GM12801 (cell line): ENCODE measurements around the gene BTNL8.

Source experiments
- CTCF ChIP-seq: IDR thresholded peaks from one replicate; pipeline ENCODE4 v1.5.1; 2011; ENCODE audit warnings: control low read depth; ENCODE audit not compliant: insufficient read length; ENCODE audit errors: extremely low read depth

Gene BTNL8

GRCh38 chr5:180950291-180950949, 51.5 kb downstream of the BTNL8 start:
- TF ChIP-seq CTCF: no peak

- no peak for TF ChIP-seq CTCF
Measured at GRCh38 chr5:180959661-180960060, 60.7 kb downstream of the BTNL8 start.

GRCh38 chr5:180960209-180960608, 61.2 kb downstream of the BTNL8 start:
- no peak for TF ChIP-seq CTCF

GRCh38 chr5:180969406-180969805, 70.4 kb downstream of the BTNL8 start:
- no peak for TF ChIP-seq CTCF

GRCh38 chr5:180970336-180970735, 71.4 kb downstream of the BTNL8 start:
- TF ChIP-seq CTCF: no peak

GRCh38 chr5:180970875-180971274, 71.9 kb downstream of the BTNL8 start:
- no peak for TF ChIP-seq CTCF

- TF ChIP-seq CTCF: no peak
Measured at GRCh38 chr5:180974612-180975315, 75.8 kb downstream of the BTNL8 start.
